ENCODE results near the gene CRELD2.
A peak's percentile ranks its signal among the peaks of the same experiment; 100 is the strongest.

Gene CRELD2

DNA sequence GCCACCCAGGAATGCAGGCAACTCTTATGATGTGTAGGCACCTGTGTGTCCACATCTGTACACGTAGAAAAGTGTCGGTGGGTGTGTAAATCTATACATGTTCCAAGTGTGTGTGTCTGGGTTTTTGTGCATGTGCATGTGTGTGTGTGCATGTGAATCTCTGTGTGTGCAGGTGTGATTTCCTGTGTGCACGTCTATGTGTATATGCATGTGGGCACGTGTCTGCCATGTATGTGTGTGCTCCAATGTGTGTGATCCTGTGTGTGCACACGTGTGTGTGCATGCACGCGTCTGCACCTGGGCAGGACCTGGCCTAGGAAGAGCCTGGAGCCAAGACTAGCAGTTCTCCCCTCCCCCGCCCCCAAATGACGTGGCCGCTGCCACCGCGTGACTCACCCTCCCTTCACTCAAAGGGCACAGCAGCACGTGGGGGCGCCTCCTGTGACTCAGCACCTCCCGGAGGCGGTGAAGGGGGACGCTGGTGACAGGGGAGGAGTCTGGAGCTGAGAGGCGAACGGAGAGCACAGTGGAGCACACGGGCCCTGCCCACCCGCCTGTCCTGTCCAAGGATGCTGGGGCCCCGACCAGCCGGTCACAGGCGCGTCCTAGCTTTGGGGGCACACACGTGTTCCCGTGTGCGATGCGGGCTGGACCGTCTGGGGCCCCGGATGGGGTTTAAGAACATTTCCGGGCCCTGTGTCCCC is 52.2 kb downstream of the CRELD2 start:
- peak; percentile 83 for DNase-seq

DNA sequence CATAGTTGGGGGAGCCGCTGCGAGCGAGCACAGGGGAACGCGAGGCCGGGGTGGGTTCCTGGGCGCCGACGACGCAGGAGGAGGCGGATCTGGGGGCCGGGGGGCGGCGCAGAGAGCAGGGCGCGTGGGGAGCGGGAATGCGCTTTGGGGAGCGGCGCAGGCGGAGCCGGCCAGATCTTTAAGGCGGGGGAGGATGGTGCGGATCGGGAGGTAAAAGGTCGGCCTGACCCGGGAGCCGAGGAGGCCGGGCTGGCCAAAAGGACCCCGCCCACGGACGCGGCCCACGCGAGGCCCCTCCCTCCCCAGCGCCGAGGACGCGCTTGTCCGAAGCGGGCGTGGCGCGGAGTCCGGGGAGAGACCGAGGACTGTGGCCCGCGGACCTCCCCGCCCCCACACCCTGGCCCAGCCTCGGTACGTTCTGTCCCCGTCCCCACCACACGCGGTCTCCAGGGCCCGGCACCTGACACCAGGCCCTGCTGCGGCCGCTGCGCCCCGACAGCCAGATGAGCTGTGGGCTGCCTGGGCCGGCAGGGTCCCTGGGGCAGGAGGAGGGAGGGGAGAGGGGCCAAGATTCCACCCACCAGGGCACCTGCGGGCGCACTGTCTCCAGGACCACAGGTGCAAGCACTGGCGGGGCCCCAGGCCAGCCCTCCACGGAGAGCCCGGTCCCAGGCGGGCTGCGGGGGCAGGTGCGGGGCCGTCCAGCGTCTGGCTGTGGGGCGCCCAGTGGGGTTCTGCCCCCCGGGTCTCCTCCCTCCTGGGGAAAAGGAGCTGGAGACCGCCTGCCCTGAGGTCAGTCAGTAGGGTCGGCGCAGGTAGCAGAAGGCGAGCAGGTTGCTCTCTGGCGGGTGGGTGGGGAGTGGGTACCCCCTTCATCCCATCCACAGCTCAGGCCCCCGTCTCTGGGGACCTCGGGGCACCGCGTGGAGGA is 53.1 kb downstream of the CRELD2 start:
- peak; percentile 44 for DNase-seq

DNA sequence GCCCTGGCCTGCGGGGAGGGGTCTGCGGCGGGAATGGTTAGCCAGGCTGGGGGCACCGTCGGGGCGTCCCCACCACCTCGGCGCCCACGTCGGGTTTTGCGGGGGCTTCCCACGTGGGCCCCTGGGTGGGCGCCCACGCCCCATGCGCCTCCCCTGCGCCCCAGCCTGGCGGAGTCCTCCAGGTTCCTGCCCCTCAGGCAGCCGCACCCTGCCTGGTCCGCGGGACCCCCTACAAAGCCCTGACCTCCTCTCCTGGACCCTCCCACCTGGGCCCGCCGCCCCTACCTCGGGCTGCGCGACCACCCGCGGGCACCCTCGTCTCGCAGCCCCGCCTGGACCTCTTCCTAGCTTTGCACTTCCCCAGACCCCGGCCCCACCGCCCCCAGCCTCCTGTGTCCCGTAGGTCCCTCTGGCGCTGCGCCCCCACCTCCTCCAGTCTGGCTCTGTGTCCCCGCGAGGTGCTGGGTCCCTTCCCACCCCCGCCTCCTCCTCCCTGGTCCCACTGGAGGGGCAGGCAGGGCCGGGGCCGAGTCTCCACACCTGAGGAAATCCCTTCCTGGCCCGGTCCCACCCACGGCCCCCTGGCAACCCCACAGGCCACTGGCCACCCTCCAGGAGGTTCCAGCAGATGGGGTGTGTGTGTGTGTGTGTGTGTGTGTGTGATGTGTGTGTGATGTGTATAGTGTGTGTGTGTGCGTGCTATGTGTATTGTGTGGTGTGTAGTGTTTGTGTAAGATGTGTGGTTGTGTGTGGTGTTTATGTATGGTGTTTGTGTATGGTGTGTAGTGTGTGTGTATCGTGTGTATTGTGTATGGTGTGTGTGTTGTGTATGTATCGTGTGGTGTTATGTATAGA is 54.0 kb downstream of the CRELD2 start:
- peak; percentile 42 for DNase-seq

DNA sequence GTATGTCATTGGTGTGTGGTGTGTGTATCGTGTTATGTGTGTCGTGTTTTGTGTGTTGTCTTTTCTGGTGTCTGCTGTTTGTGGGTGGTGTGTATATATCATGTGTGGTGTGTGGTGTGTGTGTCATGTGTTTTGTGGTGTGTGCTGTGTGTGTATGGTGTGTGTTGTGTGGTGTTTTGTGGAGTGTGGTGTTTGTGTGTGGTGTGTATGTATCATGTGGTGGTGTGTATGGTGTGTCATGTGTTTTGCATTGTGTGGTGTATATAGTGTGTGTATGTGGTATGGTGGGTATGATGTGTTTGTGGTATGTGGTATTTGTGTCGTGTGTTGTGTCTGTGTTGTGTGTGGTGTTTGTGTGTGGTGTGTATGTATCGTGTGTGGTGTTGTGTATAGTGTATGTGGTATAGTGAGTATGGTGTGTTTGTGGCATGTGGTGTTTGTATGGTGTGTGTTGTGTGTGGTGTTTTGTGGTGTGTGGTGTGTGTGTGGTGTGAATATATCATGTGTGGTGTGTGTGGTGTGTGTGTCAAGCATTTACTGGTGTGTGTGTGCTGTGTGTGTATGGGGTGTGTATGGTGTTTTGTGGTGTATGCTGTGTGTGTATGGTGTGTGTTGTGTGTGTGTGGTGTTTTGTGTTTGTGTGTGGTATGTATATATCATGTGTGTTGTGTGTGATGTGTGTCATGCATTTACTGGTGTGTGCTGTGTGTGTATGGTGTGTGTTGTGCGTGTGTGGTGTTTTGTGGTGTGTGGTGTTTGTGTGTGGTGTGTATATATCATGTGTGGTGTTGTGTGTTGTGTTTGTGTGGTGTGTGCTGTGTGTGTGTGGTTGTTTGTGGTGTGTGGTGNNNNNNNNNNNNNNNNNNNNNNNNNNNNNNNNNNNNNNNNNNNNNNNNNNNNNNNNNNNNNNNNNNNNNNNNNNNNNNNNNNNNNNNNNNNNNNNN is 54.9 kb downstream of the CRELD2 start:
- no peak for DNase-seq

DNA sequence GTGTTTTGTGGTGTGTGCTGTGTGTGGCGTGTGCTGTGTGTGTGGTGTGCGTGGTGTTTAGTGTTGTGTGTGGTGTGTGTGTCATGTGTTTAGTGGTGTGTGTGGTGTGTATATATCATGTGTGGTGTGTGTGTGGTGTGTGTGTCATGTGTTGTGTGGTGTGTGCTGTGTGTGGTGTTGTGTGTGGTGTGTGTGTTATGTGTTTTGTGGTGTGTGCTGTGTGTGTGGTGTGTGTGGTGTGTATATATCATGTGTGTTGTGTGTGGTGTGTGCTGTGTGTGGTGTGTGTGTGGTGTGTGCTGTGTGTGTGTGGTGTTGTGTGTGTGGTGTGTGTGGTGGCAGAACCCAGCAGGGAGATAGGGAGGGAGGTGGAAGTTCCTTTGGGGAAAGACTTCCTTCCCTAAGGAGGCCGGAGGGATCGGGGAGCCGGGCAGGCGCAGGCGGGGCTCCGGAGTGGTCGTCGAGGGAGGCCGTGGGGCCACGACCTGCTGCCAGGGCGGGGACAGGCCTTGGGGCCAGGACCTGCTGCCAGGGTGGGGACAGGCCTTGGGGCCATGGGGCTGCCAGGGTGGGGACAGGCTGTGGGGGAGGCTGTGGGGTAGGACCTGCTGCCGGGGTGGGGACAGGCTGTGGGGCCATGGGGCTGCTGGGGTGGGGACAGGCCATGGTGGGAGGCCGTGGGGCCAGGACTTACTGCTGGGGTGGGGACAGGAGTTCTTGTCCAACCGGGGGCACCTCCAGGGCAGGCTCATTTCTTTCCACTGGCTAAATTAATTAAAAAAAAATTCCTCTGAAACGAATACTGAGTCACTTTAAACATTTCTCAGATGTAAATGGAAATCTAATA is 57.3 kb downstream of the CRELD2 start:
- peak; percentile 62 for DNase-seq

DNA sequence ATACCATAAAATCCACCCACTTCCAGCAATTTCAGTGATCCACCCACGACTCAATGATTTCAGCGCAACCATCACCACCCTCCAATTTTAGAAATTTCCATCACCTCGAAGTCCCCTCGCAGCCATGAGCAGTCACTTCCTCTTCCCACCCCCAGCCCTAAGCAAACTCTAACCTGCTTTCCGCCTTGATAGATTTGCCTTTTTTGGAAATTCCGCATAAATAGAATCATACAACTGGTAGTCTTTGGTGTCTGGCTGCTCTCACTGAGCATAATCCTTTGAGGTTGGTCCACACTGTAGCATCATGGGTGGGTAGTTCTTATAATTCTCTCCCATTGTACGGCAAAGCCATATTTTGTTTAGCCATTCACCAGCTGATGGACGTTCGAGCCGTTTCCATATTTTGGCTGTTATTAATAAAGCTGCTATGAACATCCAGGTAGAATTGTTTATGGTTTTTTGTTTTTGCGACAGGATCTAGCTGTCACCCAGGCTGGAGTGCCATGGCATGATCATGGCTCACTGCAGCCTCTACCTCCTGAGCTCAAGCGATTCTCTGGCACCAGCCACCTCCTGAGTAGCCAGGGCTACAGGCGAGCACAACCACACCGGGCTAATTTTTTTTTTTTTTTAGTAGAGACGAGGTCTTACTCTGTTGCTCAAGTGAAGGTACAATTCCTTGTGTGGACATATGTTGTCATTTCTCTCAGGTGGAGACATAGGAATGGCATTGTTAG is 58.2 kb downstream of the CRELD2 start:
- DNase-seq = peak; percentile 27
